OCI-LY1 (cell line): ENCODE measurements around the gene VRK1.

Experiments used
- H2AFZ ChIP-seq: fragments of 200-600 bp; sonication (generic), shearing (Covaris generic); 2 replicates; pipeline ENCODE4 v1.6.0; 2014; ENCODE audit warnings: antibody characterized with exemption, mild to moderate bottlenecking, low read length
- H3F3A ChIP-seq: fragments of 200-600 bp; sonication (generic), shearing (Covaris generic); 2 replicates; pipeline ENCODE4 v1.6.0; 2014; ENCODE audit warnings: mild to moderate bottlenecking, antibody characterized with exemption, low read length, moderate library complexity; ENCODE audit not compliant: insufficient read depth
- H3K27ac ChIP-seq: fragments of 200-600 bp; sonication (generic); 2 replicates; pipeline ENCODE4 v1.5.1; 2014; ENCODE audit warnings: low read length, mixed run types, mild to moderate bottlenecking, low read depth; ENCODE audit not compliant: poor library complexity, severe bottlenecking
- H3K27me3 ChIP-seq: fragments of 200-600 bp; sonication (generic); 2 replicates; pipeline ENCODE4 v1.6.0; 2014; ENCODE audit warnings: antibody characterized with exemption, mild to moderate bottlenecking, low read length, moderate library complexity; ENCODE audit not compliant: insufficient read depth
- H3K36me3 ChIP-seq: fragments of 200-600 bp; sonication (generic); 2 replicates; pipeline ENCODE4 v1.6.1; 2014; ENCODE audit warnings: mild to moderate bottlenecking, antibody characterized with exemption, low read length, moderate library complexity, mixed read lengths; ENCODE audit not compliant: insufficient read depth
- H3K4me1 ChIP-seq: fragments of 200-600 bp; sonication (generic); 2 replicates; pipeline ENCODE4 v1.5.1; 2014; ENCODE audit warnings: mild to moderate bottlenecking, low read length, moderate library complexity; ENCODE audit not compliant: insufficient read depth, severe bottlenecking
- H3K4me2 ChIP-seq: fragments of 200-600 bp; sonication (generic), shearing (Covaris generic); 2 replicates; pipeline ENCODE4 v1.6.1; 2014; ENCODE audit warnings: low read length
- H3K4me3 ChIP-seq: fragments of 200-600 bp; sonication (generic); 2 replicates; pipeline ENCODE4 v1.5.1; 2014; ENCODE audit warnings: low read length, low read depth, mild to moderate bottlenecking, mixed read lengths; ENCODE audit not compliant: poor library complexity, severe bottlenecking
- H3K79me2 ChIP-seq: fragments of 200-600 bp; shearing (Covaris generic); 2 replicates; pipeline ENCODE4 v1.6.1; 2016; ENCODE audit warnings: mixed run types, low read length, mixed read lengths; ENCODE audit not compliant: insufficient read depth
- H3K9ac ChIP-seq: fragments of 200-600 bp; sonication (generic), shearing (Covaris generic); 2 replicates; pipeline ENCODE4 v1.6.1; 2014; ENCODE audit warnings: mild to moderate bottlenecking, low read length, mixed read lengths
- H3K9me2 ChIP-seq: fragments of 200-600 bp; sonication (generic), shearing (Covaris generic); 2 replicates; pipeline ENCODE4 v1.6.1; 2014; ENCODE audit warnings: low read depth, mild to moderate bottlenecking, low read length, mixed read lengths
- H3K9me3 ChIP-seq: fragments of 200-600 bp; shearing (Covaris generic); 2 replicates; pipeline ENCODE4 v1.6.1; 2014; ENCODE audit warnings: low read length, mixed read lengths
- H4K20me1 ChIP-seq: fragments of 200-600 bp; sonication (generic), shearing (Covaris generic); 2 replicates; pipeline ENCODE4 v1.6.0; 2016; ENCODE audit warnings: mild to moderate bottlenecking, low read length; ENCODE audit not compliant: insufficient read depth
- CTCF ChIP-seq: fragments of 200-600 bp; sonication (generic), shearing (Covaris generic); IDR thresholded peaks from 2 replicates; pipeline ENCODE4 v1.5.1; 2017; ENCODE audit warnings: mild to moderate bottlenecking, antibody characterized with exemption, low read length, moderate library complexity, mixed read lengths
- EZH2 ChIP-seq: fragments of 200-600 bp; sonication (generic), shearing (Covaris generic); IDR thresholded peaks from 2 replicates; pipeline ENCODE4 v1.8.0; 2017; ENCODE audit warnings: borderline replicate concordance, mixed run types, mild to moderate bottlenecking, antibody characterized with exemption, low read length, moderate library complexity, mixed read lengths

The VRK1 gene

DNA sequence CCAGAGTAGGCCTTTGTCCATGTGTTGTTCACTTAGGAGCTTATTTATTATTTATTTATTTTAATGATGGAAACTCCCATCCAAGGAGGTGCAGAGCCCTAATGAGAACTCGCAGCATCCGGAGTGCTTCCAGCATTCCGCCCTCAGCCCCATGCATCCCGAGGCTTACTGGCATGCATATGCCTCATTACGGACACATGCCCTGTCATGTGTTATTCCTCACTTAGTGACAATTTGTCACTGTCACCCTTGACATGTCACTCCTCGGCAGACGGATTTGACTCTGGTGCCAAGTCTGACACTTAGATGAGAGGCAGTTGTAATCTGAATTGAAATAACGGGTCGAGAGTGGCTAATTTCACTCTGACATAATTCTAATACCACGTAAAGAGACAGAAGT lies 132.8 kb downstream of the VRK1 start:
- no peaks in the 10 kb centered on the region for H3K36me3 ChIP-seq

DNA sequence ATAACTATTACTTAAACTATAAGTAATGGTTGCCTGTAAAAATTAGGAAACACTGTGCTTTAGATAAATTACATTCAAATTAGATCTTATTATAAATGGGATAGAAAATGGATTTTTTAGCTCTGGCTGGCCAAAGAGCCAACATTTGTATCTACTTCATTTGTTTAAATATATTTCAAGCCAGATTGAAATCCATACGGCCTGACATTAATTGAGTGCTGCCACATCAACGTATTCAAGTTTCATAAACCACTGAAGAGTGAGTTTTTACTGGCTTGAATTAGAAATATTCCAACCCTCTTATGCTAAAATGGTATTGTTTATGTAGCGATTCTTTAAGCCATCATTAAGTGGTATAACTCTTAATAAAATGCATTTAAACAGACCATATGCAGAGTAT lies 133.3 kb downstream of the VRK1 start:
- no peaks in the 10 kb centered on the region for H3K4me1 ChIP-seq
- H4K20me1 ChIP-seq, result no peaks in the 10 kb centered on the region
- H3K27ac ChIP-seq, result no peak overlapping the region
- H3K36me3 ChIP-seq, result no peaks in the 10 kb centered on the region
- no peaks in the 10 kb centered on the region for H3K9me3 ChIP-seq
- H3K9ac ChIP-seq, result no peak overlapping the region
- H3K4me2 ChIP-seq, result no peak overlapping the region
- H3K9me2 ChIP-seq, result no peaks in the 10 kb centered on the region
- H3K27me3 ChIP-seq, result no peaks in the 10 kb centered on the region
- no peak overlapping the region for H2AFZ ChIP-seq
- H3K4me3 ChIP-seq, result no peak overlapping the region
- H3K79me2 ChIP-seq, result no peaks in the 10 kb centered on the region
- TF ChIP-seq EZH2 (no peak), CTCF (no peak)
- H3F3A ChIP-seq, result no peaks in the 10 kb centered on the region

More for the DNA sequence above, 132.8 kb downstream of the VRK1 start:
- Histone ChIP-seq H3K27ac (no peak overlapping the region), H3K79me2 (no peaks in the 10 kb centered on the region), H3K4me3 (no peak overlapping the region), H3F3A (no peaks in the 10 kb centered on the region), H2AFZ (no peak overlapping the region), H3K4me1 (no peaks in the 10 kb centered on the region), H3K4me2 (no peak overlapping the region), H3K27me3 (no peaks in the 10 kb centered on the region), H4K20me1 (no peaks in the 10 kb centered on the region), H3K9me2 (no peaks in the 10 kb centered on the region), H3K9me3 (no peaks in the 10 kb centered on the region), H3K9ac (no peak overlapping the region)
- TF ChIP-seq CTCF (no peak), EZH2 (no peak)
